IPS-18c (cell line): ENCODE data around the gene ZNF417.
"Not testable (repeated sequence)": the region's sequence is repeated elsewhere in the genome, so short reads cannot be mapped to it uniquely, and the experiment has no call there.

Experiments used
- H3K4me3 ChIP-seq: 2 replicates; pipeline ENCODE4 v1.7.0; 2013; ENCODE audit warnings: low read depth, mild to moderate bottlenecking, low read length, moderate library complexity; ENCODE audit not compliant: insufficient read depth
- H3K9me3 ChIP-seq: one replicate; pipeline ENCODE4 v1.6.1; 2013; ENCODE audit warnings: mild to moderate bottlenecking, low read length, moderate library complexity; ENCODE audit not compliant: control insufficient read depth, insufficient read depth

Gene ZNF417

GRCh38 chr19:57900311-57900710 lies 16.1 kb downstream of the ZNF417 start:
- Histone ChIP-seq H3K4me3 (no peak overlapping the region), H3K9me3 (no peaks in the 10 kb centered on the region)

DNA sequence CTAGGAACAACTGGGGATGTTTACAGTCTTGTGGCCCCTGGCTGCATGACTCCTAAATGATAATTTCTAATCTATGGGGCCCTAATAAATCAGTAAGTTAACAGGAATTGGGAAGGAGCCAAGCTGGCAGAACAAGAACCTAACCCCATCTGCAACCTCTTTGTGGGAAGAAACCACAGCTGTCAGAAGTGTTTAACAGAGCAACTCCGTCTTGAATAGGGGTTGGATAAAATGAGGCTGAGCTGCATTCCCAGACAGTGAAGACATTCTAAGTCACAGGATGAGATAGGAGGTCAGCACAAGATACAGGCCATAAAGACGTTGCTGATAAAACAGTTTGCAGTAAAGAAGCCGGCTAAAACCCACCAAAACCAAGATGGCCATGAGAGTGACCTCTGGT lies 25.7 kb downstream of the ZNF417 start:
- not testable (repeated sequence) for H3K9me3 ChIP-seq, H3K4me3 ChIP-seq

DNA sequence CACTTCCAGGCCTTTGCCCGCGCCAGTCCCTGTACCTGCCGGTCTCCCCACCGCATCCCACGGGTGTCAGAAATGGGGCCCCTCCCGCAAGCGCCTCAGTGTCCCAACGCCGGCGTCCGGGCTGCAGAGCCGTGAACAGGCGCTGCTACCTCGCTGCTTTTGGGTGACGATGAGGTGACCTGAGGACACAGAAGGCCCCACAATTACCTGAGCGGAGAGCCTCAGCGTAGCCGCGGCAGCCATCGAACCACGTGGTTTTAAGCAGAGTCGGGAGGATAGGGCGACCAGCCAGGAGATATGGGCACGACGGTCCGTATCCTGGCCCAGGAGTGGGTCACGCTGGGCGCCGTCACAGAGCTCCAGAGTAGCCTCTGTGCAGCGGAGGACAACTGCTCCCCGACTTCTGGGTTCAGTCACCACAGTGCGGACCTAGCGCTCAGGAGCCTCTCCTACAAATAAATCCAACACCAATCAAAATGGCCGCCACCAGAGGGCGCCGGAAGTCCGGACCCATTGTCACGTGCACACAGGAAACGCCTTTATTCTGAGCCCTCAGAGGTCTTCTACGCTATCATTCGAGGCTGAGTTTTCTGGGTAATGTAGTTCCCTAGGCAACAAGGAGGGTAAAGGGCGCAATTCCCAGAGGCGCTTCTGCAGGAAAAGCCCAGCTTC lies 27.7 kb downstream of the ZNF417 start, which contains the start of gene ZNF814:
ZNF814 (minus strand) TSS at position 478 of the 672 bp plus-strand sequence; CDS start at position 243, 235 bp downstream.
- Histone ChIP-seq H3K4me3 (peak within 1 kb of the TSS; percentile 88), H3K9me3 (peaks cover 2% of the 10 kb centered on the region)

DNA sequence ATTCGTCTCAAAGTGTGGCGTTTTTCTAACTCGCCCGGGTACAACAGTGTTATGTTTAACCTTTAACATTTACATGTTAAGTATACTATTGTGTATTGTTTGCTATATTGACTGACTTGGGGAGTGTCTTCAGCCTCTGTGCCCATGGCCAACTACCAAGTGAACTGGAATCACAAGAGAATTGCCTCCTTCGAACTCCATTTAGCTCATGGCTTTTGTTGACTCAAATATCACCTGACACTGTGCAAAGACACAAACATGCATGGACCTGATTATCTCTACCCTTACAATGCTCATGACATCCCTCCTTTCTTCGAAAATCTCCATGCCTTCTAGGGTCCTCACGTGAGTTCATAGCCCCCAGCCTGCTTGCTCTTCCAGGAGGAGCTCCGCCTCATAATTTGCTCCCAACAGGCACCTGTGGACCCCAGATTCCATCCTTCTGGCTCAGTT lies 28.3 kb downstream of the ZNF417 start:
- Histone ChIP-seq H3K9me3 (peaks cover 2% of the 10 kb centered on the region), H3K4me3 (peak overlapping the region; percentile 88)

- peak overlapping the region; percentile 88 for H3K4me3 ChIP-seq
- peaks cover 2% of the 10 kb centered on the region for H3K9me3 ChIP-seq
These were observed 29.0 kb downstream of the ZNF417 start for GRCh38 chr19:57887195-57887941.

DNA sequence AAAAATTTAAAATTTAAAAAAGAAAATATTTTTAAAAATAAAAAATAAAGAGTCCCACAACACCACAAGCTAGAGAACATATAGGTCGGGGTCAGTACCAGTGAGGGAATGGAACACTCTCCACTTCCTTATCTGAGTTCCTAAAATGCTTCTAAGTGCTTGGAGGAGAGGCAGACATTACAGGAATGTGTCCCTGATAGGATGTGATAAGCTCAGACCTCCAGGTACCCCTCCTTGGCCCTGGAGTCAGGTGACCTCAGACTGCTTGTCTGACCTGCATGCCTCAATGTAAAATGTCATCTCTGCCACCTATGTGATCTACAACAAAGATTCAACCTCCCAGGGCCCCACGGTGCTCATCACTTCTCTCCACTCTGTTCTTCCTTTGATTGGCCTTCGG lies 30.3 kb downstream of the ZNF417 start:
- peak overlapping the region; percentile 49; the same call in 1 of the 2 replicates for H3K4me3 ChIP-seq
- no peaks in the 10 kb centered on the region for H3K9me3 ChIP-seq

DNA sequence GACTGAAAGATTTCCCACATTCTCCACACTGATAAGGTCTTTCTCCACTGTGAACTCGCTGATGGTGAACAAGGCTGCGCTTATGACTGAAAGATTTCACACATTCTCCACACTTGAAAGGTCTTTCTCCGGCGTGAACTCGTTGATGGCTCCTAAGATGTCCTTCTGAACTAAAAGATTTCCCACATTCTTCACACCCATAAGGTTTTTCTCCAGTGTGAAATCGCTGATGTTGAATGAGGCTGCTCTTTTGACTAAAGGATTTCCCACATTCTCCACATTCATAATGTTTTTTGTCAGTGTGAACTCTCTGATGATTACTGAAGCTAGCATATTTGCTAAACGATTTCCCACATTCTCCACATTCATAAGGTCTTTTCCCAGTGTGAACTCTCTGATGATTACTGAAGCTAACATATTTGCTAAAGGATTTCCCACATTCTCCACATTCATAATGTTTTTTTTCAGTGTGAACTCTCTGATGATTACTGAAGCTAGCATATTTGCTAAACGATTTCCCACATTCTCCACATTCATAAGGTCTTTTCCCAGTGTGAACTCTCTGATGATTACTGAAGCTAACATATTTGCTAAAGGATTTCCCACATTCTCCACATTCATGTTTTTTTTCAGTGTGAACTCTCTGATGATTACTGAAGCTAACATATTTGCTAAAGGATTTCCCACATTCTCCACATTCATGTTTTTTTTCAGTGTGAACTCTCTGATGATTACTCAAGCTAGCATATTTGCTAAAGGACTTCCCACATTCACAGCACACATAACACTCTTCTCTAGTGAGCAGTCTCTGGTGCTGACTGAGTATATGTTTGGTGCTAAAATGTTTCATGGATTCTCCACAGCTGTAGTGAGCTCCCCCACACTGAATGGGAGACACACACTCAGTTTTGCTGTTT lies 42.3 kb downstream of the ZNF417 start:
- not testable (repeated sequence) for H3K4me3 ChIP-seq
- peaks cover 42% of the 10 kb centered on the region for H3K9me3 ChIP-seq

DNA sequence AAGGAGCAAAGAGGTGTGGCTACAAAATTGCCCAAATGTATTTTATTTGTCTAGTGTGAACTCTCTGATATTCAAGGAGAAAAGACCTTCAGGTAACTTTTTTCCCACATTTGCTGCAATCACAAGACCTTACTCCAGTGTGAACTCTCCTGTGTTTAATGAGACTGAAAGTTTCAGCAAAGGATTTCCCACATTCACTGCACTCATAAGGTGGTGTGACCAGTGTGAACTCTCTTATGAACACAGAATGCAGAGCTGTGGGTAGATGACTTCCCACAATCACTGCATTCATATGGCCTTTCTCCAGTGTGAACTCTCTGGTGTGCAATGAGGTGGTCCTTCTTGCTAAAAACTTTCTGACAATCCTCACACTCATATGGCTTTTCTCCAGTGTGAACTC lies 43.9 kb downstream of the ZNF417 start:
- Histone ChIP-seq H3K4me3 (no peak overlapping the region), H3K9me3 (peaks cover 39% of the 10 kb centered on the region)

DNA sequence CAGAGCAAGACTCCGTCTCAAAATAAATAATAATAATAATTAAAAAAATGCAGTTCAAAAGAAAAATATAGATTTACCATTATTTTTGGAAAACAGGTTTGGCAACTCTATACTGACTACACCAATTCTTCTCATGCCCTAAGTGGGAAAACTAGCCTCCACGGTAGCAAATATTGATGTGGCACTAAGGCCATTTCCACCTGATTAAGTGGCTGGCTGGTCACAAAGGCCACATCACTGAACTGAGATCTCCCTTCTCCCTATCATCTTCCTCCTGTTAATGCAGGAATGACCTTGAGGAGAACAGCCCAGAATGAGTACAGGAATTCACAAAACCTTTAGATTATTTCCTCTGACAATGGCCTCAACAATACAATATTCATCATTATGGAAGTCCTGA lies 46.2 kb downstream of the ZNF417 start:
- Histone ChIP-seq H3K9me3 (peaks cover 24% of the 10 kb centered on the region), H3K4me3 (no peak overlapping the region)

GRCh38 chr19:57869655-57870054 lies 46.7 kb downstream of the ZNF417 start:
- H3K4me3 ChIP-seq: not testable (repeated sequence)
- peaks cover 24% of the 10 kb centered on the region for H3K9me3 ChIP-seq

DNA sequence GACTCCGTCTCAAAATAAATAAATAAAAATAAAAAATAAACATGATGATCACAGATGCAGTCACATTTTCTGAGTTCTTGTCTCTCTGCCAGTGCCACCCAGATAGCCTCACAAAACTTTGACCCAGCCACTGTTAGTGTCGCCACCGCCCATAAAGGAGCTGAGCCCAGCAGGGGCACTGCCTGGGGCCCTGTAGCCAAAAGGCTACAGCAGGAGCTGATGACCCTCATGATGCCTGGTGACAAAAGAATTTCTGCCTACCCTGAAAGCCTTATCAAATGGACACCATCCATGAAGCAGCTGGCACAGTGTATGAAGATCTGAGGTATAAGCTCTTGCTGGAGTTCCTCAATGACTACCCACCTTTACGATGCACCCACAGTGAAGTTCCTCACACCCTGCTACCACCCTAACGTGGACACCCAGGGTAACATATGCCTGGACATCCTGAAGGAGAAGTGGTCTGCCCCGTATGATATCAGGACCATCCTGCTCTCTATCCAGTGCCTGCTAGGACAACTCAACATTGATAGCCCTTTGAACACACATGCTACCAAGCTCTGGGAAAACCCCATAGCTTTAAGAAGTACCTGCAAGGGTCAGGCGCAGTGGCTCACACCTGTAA lies 48.4 kb downstream of the ZNF417 start:
- H3K4me3 ChIP-seq: no peak overlapping the region
- peaks cover 10% of the 10 kb centered on the region for H3K9me3 ChIP-seq
